WI38 (cell line): ENCODE measurements around the gene SLIT1.

Source experiments
- H3K4me3 ChIP-seq: 2 replicates; pipeline ENCODE4 v1.5.1; 2011; ENCODE audit warnings: low read depth, mild to moderate bottlenecking, control low read depth, low read length
- CTCF ChIP-seq: IDR thresholded peaks from 2 replicates; pipeline ENCODE4 v1.5.1; 2012; ENCODE audit warnings: low read depth, mild to moderate bottlenecking, control low read depth, low read length

SLIT1 gene

GRCh38 chr10:96972264-96972663 is 213.5 kb downstream of the SLIT1 start:
- no peak for TF ChIP-seq CTCF
- no peak overlapping the region for H3K4me3 ChIP-seq

GRCh38 chr10:96971324-96971723 is 214.4 kb downstream of the SLIT1 start:
- TF ChIP-seq CTCF: no peak

GRCh38 chr10:96968682-96969423 is 216.9 kb downstream of the SLIT1 start:
- no peak overlapping the region for H3K4me3 ChIP-seq
- no peak for TF ChIP-seq CTCF

More at GRCh38 chr10:96971324-96971723, 214.4 kb downstream of the SLIT1 start:
- no peak overlapping the region for H3K4me3 ChIP-seq

- no peak overlapping the region for H3K4me3 ChIP-seq
- no peak for TF ChIP-seq CTCF
Observed at GRCh38 chr10:96967847-96968246, 217.9 kb downstream of the SLIT1 start.

GRCh38 chr10:96964131-96964530 is 221.6 kb downstream of the SLIT1 start:
- H3K4me3 ChIP-seq: no peak overlapping the region
- no peak for TF ChIP-seq CTCF

GRCh38 chr10:96960872-96961271 is 224.9 kb downstream of the SLIT1 start:
- TF ChIP-seq CTCF: no peak
- H3K4me3 ChIP-seq: no peak overlapping the region

GRCh38 chr10:96959733-96960132 is 226.0 kb downstream of the SLIT1 start:
- no peak overlapping the region for H3K4me3 ChIP-seq
- TF ChIP-seq CTCF: no peak
